Loucy (cell line): ENCODE data around the gene GID8.

Source experiments
- H2AFZ ChIP-seq: fragments of 200-600 bp; sonication (generic); 2 replicates; pipeline ENCODE4 v1.6.0; 2016; ENCODE audit warnings: antibody characterized with exemption, mild to moderate bottlenecking, low read length, moderate library complexity
- H3F3A ChIP-seq: fragments of 200-600 bp; 2 replicates; pipeline ENCODE4 v1.6.0; 2016; ENCODE audit warnings: antibody characterized with exemption, low read depth, mild to moderate bottlenecking
- H3K27me3 ChIP-seq: fragments of 200-600 bp; sonication (generic); 2 replicates; pipeline ENCODE4 v1.6.1; 2014; ENCODE audit warnings: low read length, mild to moderate bottlenecking; ENCODE audit not compliant: insufficient read depth, poor library complexity, severe bottlenecking
- H3K36me3 ChIP-seq: fragments of 200-600 bp; sonication (generic); 2 replicates; pipeline ENCODE4 v1.6.1; 2016; ENCODE audit warnings: low read length; ENCODE audit not compliant: insufficient read depth
- H3K4me1 ChIP-seq: fragments of 200-600 bp; sonication (generic); 2 replicates; pipeline ENCODE4 v1.5.1; 2014; ENCODE audit warnings: low read length, mild to moderate bottlenecking; ENCODE audit not compliant: insufficient read depth, poor library complexity, severe bottlenecking
- H3K4me2 ChIP-seq: fragments of 200-600 bp; sonication (generic); 2 replicates; pipeline ENCODE4 v1.6.0; 2014; ENCODE audit warnings: antibody characterized with exemption, low read length, low read depth, mild to moderate bottlenecking; ENCODE audit not compliant: poor library complexity, severe bottlenecking
- H3K4me3 ChIP-seq: fragments of 200-600 bp; sonication (generic); 2 replicates; pipeline ENCODE4 v1.5.1; 2014; ENCODE audit warnings: low read length, mild to moderate bottlenecking, mixed read lengths; ENCODE audit not compliant: poor library complexity, severe bottlenecking
- H3K79me2 ChIP-seq: fragments of 200-600 bp; sonication (generic); 2 replicates; pipeline ENCODE4 v1.6.1; 2014; ENCODE audit warnings: low read length; ENCODE audit not compliant: insufficient read depth
- H3K9ac ChIP-seq: fragments of 200-600 bp; sonication (generic); 2 replicates; pipeline ENCODE4 v1.6.0; 2014; ENCODE audit warnings: mild to moderate bottlenecking, low read depth, low read length, moderate library complexity; ENCODE audit not compliant: poor library complexity, severe bottlenecking
- H3K9me2 ChIP-seq: fragments of 200-600 bp; sonication (generic); replicated peaks from 2 replicates; pipeline ENCODE4 v1.6.1; 2016; ENCODE audit warnings: low read depth, low read length, mixed read lengths
- H3K9me3 ChIP-seq: fragments of 200-600 bp; sonication (generic); 2 replicates; pipeline ENCODE4 v1.6.1; 2014; ENCODE audit warnings: mild to moderate bottlenecking, antibody characterized with exemption, low read length, low read depth; ENCODE audit not compliant: insufficient read depth
- H4K20me1 ChIP-seq: fragments of 200-600 bp; sonication (generic); 2 replicates; pipeline ENCODE4 v1.6.0; 2014; ENCODE audit warnings: antibody characterized with exemption, low read length, mild to moderate bottlenecking; ENCODE audit not compliant: insufficient read depth, poor library complexity, severe bottlenecking
- EZH2phosphoT487 ChIP-seq: fragments of 200-600 bp; IDR thresholded peaks from 2 replicates; pipeline ENCODE4 v1.6.1; 2018; ENCODE audit warnings: antibody characterized with exemption, mild to moderate bottlenecking, moderate library complexity, borderline replicate concordance
- TF ChIP-seq, protein P1 (sequence below): fragments of 200-600 bp; sonication (generic); conservative IDR thresholded peaks from 2 replicates; pipeline ENCODE4 v1.5.1; 2014; ENCODE audit warnings: mild to moderate bottlenecking, antibody characterized with exemption, low read length

The GID8 gene

DNA sequence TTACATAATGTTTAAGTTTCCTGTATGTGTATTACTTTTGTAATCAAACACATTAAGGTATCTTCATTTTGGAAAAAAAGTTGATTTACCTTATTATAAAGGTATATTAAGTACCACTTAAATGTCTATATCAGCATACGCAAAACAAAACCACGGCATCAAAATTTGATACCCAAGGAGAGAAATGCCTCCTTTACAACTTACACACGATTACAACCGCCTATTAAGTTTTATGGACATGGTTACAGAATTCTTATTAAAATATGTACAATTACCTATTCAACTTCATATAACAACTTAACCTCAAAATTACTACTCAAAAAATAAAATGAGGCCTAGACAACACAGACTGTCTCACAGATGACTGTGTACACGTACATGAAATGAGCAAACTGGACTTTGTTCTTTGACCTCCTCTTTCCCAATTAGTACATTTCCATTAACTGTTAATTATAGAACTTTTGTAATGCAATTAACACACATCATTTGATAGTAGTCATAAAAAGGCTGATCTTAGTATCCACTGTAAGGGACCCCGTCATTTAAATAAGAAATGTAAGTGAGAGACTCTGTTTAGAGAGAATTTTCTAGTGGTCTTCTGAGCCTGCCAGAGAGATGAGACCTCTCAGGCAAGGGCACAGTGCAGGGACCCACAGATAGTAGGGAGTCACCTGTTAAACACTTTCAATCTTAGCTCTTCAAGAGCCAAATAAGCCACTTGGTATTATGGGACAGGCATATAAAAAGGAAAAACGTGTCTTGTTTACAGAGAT is 14.1 kb upstream of the GID8 start:
- Histone ChIP-seq H3K79me2 (peaks cover 99% of the 10 kb centered on the region), H3K36me3 (no peaks in the 10 kb centered on the region), H3K9ac (peak overlapping the region; percentile 89), H3K9me3 (no peaks in the 10 kb centered on the region), H3K4me2 (peak overlapping the region; percentile 96), H4K20me1 (peaks cover 88% of the 10 kb centered on the region), H3K9me2 (no peaks in the 10 kb centered on the region), H3K4me3 (peak overlapping the region; percentile 86), H3K4me1 (peaks cover 66% of the 10 kb centered on the region), H3F3A (peaks cover 6% of the 10 kb centered on the region; the same call in 1 of the 2 replicates), H3K27me3 (no peaks in the 10 kb centered on the region), H2AFZ (no peak overlapping the region)
- TF ChIP-seq, protein P1, sequence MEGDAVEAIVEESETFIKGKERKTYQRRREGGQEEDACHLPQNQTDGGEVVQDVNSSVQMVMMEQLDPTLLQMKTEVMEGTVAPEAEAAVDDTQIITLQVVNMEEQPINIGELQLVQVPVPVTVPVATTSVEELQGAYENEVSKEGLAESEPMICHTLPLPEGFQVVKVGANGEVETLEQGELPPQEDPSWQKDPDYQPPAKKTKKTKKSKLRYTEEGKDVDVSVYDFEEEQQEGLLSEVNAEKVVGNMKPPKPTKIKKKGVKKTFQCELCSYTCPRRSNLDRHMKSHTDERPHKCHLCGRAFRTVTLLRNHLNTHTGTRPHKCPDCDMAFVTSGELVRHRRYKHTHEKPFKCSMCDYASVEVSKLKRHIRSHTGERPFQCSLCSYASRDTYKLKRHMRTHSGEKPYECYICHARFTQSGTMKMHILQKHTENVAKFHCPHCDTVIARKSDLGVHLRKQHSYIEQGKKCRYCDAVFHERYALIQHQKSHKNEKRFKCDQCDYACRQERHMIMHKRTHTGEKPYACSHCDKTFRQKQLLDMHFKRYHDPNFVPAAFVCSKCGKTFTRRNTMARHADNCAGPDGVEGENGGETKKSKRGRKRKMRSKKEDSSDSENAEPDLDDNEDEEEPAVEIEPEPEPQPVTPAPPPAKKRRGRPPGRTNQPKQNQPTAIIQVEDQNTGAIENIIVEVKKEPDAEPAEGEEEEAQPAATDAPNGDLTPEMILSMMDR = no peak

GRCh38 chr20:62924442-62925075 is 13.4 kb upstream of the GID8 start:
- Histone ChIP-seq H3F3A (peaks cover 8% of the 10 kb centered on the region; the same call in 1 of the 2 replicates), H3K9ac (peak overlapping the region; percentile 89), H3K4me3 (peak overlapping the region; percentile 86), H4K20me1 (peaks cover 89% of the 10 kb centered on the region), H3K9me2 (no peaks in the 10 kb centered on the region), H3K4me1 (peaks cover 65% of the 10 kb centered on the region), H3K27me3 (no peaks in the 10 kb centered on the region), H2AFZ (no peak overlapping the region), H3K4me2 (peak overlapping the region; percentile 96), H3K36me3 (no peaks in the 10 kb centered on the region), H3K79me2 (peaks cover 99% of the 10 kb centered on the region), H3K9me3 (no peaks in the 10 kb centered on the region)
- TF ChIP-seq EZH2phosphoT487 = no peak
- TF ChIP-seq, protein P1 = no peak

DNA sequence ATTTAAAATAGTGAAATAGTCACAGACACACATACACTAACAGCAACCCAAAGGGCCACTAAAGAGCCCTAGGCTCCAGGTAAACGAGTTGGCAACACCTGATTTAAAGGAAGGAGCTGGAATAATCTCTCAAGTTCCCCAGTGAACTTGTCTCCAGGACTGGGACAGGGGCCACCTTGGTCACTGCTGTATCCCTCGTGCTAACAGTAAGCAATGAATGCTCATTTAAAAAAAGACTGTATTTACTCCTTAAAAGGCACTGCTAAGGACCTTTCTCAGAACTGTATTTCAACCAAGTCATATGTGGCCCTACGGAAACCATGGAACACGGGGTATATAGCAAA is 12.9 kb upstream of the GID8 start:
- H3K9me2 ChIP-seq = no peaks in the 10 kb centered on the region
- no peaks in the 10 kb centered on the region for H3K9me3 ChIP-seq
- H2AFZ ChIP-seq = no peak overlapping the region
- H3K79me2 ChIP-seq = peaks cover 99% of the 10 kb centered on the region
- H3K27me3 ChIP-seq = no peaks in the 10 kb centered on the region
- H3F3A ChIP-seq = peaks cover 8% of the 10 kb centered on the region; the same call in 1 of the 2 replicates
- H3K4me3 ChIP-seq = peak overlapping the region; percentile 86
- H3K4me1 ChIP-seq = peaks cover 65% of the 10 kb centered on the region
- TF ChIP-seq EZH2phosphoT487 = no peak
- TF ChIP-seq, protein P1 = no peak
- peaks cover 89% of the 10 kb centered on the region for H4K20me1 ChIP-seq
- peak overlapping the region; percentile 89 for H3K9ac ChIP-seq
- H3K4me2 ChIP-seq = peak overlapping the region; percentile 96
- H3K36me3 ChIP-seq = no peaks in the 10 kb centered on the region
